Adrenal gland (tissue), 12 donors: Measurements from ENCODE around the gene ERBB4. TPM values are rescaled to one million over a fixed set of nuclear protein-coding genes. Genes with fewer than 3 reads are reported as not detected.

Experiments used
- DNase-seq, 7 donors: peaks; one replicate each; pipeline ENCODE4 v3.0.0-alpha.2; 2019 to 2020
- H3K27ac ChIP-seq, 5 donors: fragments of 200-600 bp; sonication (generic) in 4 of 5; 1 replicate in 3 of 5; 2 replicates in 2 of 5; pipeline versions ENCODE4 v1.5.1 to v1.8.0; 2016 to 2020; ENCODE audit warnings: mild to moderate bottlenecking in 1 of 5
- H3K27me3 ChIP-seq: fragments of 200-600 bp; 2 replicates; pipeline ENCODE4 v1.8.0; 2021
- H3K36me3 ChIP-seq, 2 donors: fragments of 200-600 bp; replicated peaks in 1 of 2; 1 replicate in 1 of 2; 2 replicates in 1 of 2; pipeline versions ENCODE4 v1.5.1 to v1.8.0; 2018 to 2022
- H3K4me1 ChIP-seq, 2 donors: fragments of 200-600 bp; replicated peaks in 1 of 2; 1 replicate in 1 of 2; 2 replicates in 1 of 2; pipeline versions ENCODE4 v1.5.1 to v1.8.0; 2018 to 2021
- H3K4me3 ChIP-seq, 4 donors: fragments of 200-600 bp; sonication (generic) in 3 of 4; one replicate each; pipeline ENCODE4 v1.5.1; 2016 to 2018
- H3K9me3 ChIP-seq, 3 donors: fragments of 200-600 bp; sonication (generic) in 1 of 3; replicated peaks in 1 of 3; 1 replicate in 2 of 3; 2 replicates in 1 of 3; pipeline versions ENCODE4 v1.5.1 to v1.8.0; 2016 to 2021
- CTCF ChIP-seq, 6 experiments: fragments of 450-650 bp in 4 of 6; fragments of 200-600 bp in 2 of 6; sonication (generic) in 1 of 6; IDR thresholded peaks; 1 replicate in 5 of 6; 2 replicates in 1 of 6; pipeline versions ENCODE4 v1.5.1 to v1.8.0; 2016 to 2021; ENCODE audit warnings: antibody characterized with exemption in 6 of 6, mild to moderate bottlenecking in 2 of 6, moderate library complexity in 1 of 6
- POLR2A ChIP-seq, 2 donors: fragments of 450-650 bp; IDR thresholded peaks; one replicate each; pipeline ENCODE4 v1.6.1; 2017; ENCODE audit warnings: antibody characterized with exemption in 2 of 2, mild to moderate bottlenecking in 2 of 2, moderate library complexity in 1 of 2
- WGBS, 4 donors: extraction: QIAGEN DNeasy Blood & Tissue Kit in 2 of 4; methylation state at CpG; one replicate each; pipeline versions ENCODE4 v1.1.5 to v1.1.7; 2013 to 2017; 5-methylcytosine and 5-hydroxymethylcytosine counted together
- intact Hi-C, 2 donors: fragments of 100-400 bp; cut with DNase I; formaldehyde crosslinking; loops; one replicate each; pipeline versions ENCODE4 v1.14.1 to v1.15.0; 2022 to 2023
- polyA plus RNA-seq, 3 donors: library from polyadenylated mRNA; stranded (reverse); fragments of 200-250 nt in 2 of 3; fragments of 350-450 nt in 1 of 3; fragmentation: Illumina TruSeq in 1 of 3; extraction: RNeasy Lipid Tissue Mini Kit (QIAGEN cat#74804) in 1 of 3; gene quantifications; one replicate each; pipeline ENCODE4 v1.2.3, GENCODE V29; 2013 to 2014
- total RNA-seq, 9 donors: library from RNA; depleted of rRNA in 4 of 9; stranded (reverse); fragments of >200 nt in 4 of 9; fragments of 120-200 nt in 1 of 9; fragmentation: NEBNext Ultra II Directional in 1 of 9; extraction: Animal tissue kit (Norgen Biotek cat#: 25700) in 1 of 9; gene quantifications; one replicate each; pipeline versions ENCODE4 v1.1.0 to v1.2.4, GENCODE V29; 2013 to 2023
- donor health status: healthy with polysubstance abuse.
- donor health status: Bipolar disorder and iron deficiency.
- donor health status: DM: yes; HTN: yes; CAD: no.
- donor health status: DM: no; HTN: no; CAD: no.
- donor health status: DM: no; HTN: no; CAD: no.
- donor health status: DM: yes; HTN: yes; CAD: no.

Gene ERBB4
- total and polyA plus RNA-seq, 12 donors = 0.06 to 2.9 (median 0.49) TPM

GRCh38 chr2:212213191-212213590 lies 325.4 kb downstream of the ERBB4 start:
- no peaks in the 10 kb centered on the region for H3K27me3 ChIP-seq
- WGBS, 4 donors = 32 to 48% (median 46%) methylated on average over 1 of the region's 1 CpG
- H3K27ac ChIP-seq = no peak overlapping the region
- TF ChIP-seq CTCF (IDR thresholded peaks at IDR 0.05) (no peak), POLR2A (IDR thresholded peaks at IDR 0.05) (no peak)
- no peaks in the 10 kb centered on the region for H3K4me1 ChIP-seq
- intact Hi-C loops = no loop called here
- DNase-seq = no peak
- no peaks in the 10 kb centered on the region for H3K9me3 ChIP-seq
- H3K4me3 ChIP-seq = no peak overlapping the region
- H3K36me3 ChIP-seq = no peaks in the 10 kb centered on the region

GRCh38 chr2:212208467-212208866 lies 330.1 kb downstream of the ERBB4 start:
- Histone ChIP-seq H3K9me3 (no peaks in the 10 kb centered on the region), H3K4me1 (no peaks in the 10 kb centered on the region), H3K27me3 (no peaks in the 10 kb centered on the region), H3K4me3 (no peak overlapping the region), H3K36me3 (no peaks in the 10 kb centered on the region), H3K27ac (no peak overlapping the region)
- 46 to 72% (median 61%) methylated on average over 1 of the region's 1 CpG for WGBS, 4 donors
- DNase-seq = no peak
- intact Hi-C loops = no loop called here
- TF ChIP-seq POLR2A (IDR thresholded peaks at IDR 0.05) = no peak
- TF ChIP-seq CTCF (IDR thresholded peaks at IDR 0.05) = no peak

GRCh38 chr2:212197776-212198175 lies 340.8 kb downstream of the ERBB4 start:
- TF ChIP-seq POLR2A (IDR thresholded peaks at IDR 0.05) = no peak
- no peak for TF ChIP-seq CTCF (IDR thresholded peaks at IDR 0.05)
- intact Hi-C loops = no loop called here
- Histone ChIP-seq H3K4me3 (no peak overlapping the region), H3K4me1 (no peaks in the 10 kb centered on the region), H3K36me3 (no peaks in the 10 kb centered on the region), H3K27me3 (no peaks in the 10 kb centered on the region), H3K27ac (no peak overlapping the region), H3K9me3 (no peaks in the 10 kb centered on the region)
- DNase-seq = no peak
- WGBS, 4 donors = 78 to 87% (median 84%) methylated on average over 1 of the region's 1 CpG

GRCh38 chr2:212195626-212196025 lies 343.0 kb downstream of the ERBB4 start:
- intact Hi-C loops = no loop called here
- 47 to 57% (median 51%) methylated on average over 1 of the region's 1 CpG for WGBS, 4 donors
- H3K27ac ChIP-seq = no peak overlapping the region
- TF ChIP-seq POLR2A (IDR thresholded peaks at IDR 0.05) (no peak), CTCF (IDR thresholded peaks at IDR 0.05) (no peak)
- no peaks in the 10 kb centered on the region for H3K4me1 ChIP-seq
- no peaks in the 10 kb centered on the region for H3K9me3 ChIP-seq
- no peaks in the 10 kb centered on the region for H3K27me3 ChIP-seq
- no peak overlapping the region for H3K4me3 ChIP-seq
- DNase-seq = no peak
- H3K36me3 ChIP-seq = no peaks in the 10 kb centered on the region
